GM21360 (cell line): Measurements from ENCODE around the gene RPL27.

Experiments used
- ATAC-seq: cut with Tn5 transposase; IDR thresholded peaks from one replicate; pipeline ENCODE4 v1.9.1; 2021; ENCODE audit warnings: mild to moderate bottlenecking, moderate library complexity; ENCODE audit not compliant: unreplicated experiment

Gene RPL27

DNA sequence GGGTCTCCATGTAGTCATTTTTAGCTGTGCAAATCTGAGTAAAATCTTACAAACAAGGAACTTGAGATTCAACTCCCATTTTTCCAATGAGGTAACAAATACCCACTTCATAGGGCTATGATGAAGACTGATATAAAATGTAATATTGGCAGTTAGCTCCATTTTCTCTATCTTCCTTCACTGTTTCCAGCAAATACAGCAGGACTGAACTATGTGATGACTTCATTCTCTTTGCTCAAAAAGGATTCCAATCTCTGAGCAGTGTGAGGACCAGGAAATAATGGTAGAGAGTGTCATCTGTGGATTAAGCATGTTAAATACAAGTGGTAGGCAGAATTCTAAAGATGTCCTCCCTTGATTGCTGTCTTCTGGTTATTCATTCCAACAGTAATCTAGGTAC is 45.1 kb downstream of the RPL27 start:
- ATAC-seq = no peak

DNA sequence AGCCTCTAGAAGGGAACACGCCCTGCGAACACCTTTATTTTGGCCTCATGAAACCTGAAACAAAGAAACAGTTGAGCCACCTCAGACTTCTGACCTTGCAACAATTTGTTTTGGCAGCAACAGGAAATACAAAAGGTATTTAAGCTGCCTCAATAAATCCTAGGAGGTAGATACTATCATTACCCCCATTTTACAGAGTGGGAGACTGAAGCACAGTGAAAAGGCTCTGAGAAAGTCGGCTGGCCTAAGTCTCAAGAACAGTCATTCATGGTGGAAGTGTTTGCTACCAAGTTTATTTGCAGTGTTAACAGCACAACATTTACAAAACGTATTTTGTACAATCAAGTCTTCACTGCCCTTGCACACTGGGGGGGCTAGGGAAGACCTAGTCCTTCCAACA is 45.8 kb downstream of the RPL27 start:
- ATAC-seq = no peak

DNA sequence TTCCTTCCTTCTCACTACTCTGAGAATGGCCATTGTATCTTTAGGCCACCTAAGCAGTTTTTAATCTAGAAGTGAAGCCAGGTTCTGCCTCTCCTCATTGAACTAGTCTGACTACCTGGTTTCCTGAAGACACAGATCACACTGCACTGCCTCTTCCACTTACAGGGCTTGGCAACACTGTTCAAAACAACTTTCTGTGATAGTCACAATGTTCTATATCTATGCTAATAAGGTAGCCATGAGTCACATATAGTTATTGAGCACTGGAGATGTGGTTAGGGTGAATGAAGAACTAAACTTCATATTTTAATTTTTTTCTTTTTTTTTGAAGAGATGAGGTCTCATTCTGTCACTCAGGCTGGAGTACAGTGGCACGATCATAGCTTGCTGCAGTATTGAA is 53.8 kb downstream of the RPL27 start:
- no peak for ATAC-seq
